HG02623 (cell line): Measurements from ENCODE around the gene ZSWIM3.
A peak's percentile ranks its signal among the peaks of the same experiment; 100 is the strongest.

ENCODE experiments used
- ATAC-seq: cut with Tn5 transposase; IDR thresholded peaks from one replicate; pipeline ENCODE4 v1.9.1; 2021; ENCODE audit warnings: moderate library complexity; ENCODE audit not compliant: unreplicated experiment

The ZSWIM3 gene

GRCh38 chr20:45832619-45833018 lies 24.8 kb upstream of the ZSWIM3 start:
- ATAC-seq, result no peak

DNA sequence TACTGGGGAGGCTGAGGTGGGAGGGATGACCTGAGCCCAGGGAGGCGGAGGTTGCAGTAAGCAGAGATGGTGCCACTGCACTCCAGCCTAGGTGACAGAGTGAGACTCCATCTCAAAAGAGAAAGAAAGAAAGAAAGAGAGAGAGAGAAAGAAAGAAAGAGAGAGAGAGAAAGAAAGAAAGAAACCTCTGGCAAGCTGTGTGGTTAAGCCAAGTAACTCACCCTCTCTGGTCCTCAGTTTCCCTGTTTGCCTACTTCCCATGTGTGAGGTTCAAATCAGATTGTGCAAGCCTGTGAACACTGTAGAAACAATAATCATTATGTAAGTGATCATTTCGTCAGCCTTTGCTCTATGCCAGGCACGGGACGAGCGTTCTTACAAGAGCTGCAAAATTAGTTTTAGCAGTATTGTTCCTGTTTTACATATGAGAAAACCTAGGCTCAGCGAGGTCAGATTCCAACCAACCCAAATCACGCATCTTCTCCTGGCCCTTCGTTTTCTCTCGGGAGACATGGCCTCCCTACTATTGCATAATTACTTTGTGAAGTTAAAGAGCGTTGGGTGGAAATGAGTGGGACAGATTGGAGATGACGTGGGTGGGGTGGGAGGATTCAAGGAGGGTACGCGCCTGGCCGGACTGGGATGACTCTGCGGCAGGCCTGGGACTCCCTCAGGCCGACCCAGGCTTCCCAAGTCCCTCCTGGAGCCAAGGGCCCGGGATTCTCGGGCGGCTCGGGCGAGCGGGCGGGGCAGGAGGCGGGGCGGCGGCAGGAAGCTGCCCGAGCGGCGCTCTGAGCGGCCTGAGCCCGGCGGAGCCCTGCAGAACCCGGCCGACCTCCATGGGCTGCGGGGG lies 24.2 kb upstream of the ZSWIM3 start, which contains the start of gene SNX21:
Gene SNX21 (plus strand): TSS at position 770 of the 853 bp plus-strand sequence. CDS start 121 bp downstream, outside the sequence.
- no peak for ATAC-seq

DNA sequence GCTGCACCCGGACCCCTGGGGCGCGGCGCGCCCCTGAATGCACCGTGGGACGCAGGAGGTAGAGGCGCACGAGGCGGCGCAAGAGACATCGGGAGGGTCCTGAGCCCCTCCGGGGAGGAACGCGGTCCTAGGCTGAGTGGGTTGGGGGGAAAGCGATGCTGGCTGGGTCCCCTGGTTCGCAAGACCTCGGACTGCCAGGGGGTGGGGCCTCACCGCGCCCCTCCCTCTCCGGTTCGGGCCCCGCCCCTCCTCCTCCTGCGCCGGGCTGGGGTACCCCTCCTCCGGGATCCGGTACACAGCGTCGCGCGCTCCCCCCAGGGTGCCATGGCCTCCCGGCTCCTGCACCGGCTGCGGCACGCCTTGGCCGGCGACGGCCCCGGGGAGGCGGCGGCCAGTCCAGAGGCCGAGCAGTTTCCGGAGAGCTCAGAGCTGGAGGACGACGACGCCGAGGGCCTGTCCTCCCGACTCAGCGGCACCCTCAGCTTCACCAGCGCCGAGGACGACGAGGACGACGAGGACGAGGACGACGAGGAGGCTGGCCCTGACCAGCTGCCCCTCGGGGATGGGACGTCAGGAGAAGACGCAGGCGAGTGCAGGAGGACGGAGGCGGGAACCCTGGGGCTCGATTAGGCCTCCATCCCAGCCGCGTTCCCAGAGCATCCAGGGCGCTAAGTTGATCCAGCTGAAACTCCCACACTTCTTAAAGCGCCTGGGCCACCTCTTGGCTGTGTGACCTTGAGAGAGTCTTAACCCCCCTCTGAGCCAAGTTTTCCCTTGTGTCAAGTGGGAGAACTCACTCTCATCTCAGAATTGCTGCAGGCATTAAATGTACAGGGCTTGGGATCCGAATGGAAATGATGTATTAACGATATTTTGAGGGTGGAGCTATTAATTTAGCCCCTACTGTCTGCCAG lies 23.3 kb upstream of the ZSWIM3 start:
- ATAC-seq, result no peak

DNA sequence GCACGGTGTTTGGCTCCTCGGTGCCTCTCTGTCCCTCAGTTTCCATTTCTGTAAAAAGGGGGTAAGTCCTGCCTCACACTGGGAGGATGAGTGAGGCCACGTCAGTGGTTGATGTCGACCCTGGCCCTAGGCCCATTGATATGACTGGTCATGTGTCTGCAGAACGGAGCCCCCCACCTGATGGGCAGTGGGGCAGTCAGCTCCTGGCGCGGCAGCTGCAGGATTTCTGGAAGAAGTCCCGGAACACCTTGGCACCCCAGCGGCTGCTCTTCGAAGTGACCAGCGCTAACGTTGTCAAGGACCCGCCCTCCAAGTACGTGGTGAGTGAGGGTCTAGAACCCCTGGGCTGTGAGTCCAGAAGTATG lies 22.6 kb upstream of the ZSWIM3 start:
- no peak for ATAC-seq

- no peak for ATAC-seq
These were observed 22.1 kb upstream of the ZSWIM3 start for GRCh38 chr20:45835329-45835765.

GRCh38 chr20:45835825-45836224 lies 21.6 kb upstream of the ZSWIM3 start:
- no peak for ATAC-seq

DNA sequence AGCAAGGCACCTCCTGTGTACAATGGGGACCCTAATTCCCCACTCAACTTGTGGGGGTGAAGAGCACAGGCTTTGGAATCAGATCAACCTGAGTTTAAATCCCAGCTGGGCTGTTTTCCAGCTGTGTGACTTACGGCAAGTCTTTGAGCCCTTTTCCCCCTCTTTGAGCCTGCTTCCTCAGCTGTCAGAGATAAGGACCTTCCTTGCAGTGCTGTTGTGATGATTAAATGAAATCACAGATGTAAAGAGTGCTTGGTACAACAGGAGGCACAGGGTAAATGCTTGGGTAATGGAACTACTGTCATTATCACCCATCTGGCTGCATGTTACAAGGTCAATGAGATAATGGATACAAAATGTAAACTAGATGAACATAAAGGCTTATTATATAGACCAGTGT lies 20.6 kb upstream of the ZSWIM3 start:
- ATAC-seq, result no peak

DNA sequence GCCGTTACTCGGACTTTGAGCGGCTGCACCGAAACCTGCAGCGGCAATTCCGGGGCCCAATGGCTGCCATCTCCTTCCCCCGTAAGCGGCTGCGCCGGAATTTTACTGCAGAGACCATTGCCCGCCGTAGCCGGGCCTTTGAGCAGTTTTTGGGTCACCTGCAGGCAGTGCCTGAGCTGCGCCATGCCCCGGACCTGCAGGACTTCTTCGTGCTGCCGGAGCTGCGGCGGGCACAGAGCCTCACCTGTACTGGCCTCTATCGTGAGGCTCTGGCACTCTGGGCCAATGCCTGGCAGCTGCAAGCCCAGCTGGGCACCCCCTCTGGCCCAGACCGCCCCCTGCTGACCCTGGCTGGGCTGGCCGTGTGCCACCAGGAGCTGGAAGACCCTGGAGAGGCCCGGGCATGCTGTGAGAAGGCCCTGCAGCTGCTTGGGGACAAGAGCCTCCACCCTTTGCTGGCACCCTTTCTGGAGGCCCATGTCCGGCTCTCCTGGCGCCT lies 16.7 kb upstream of the ZSWIM3 start:
- no peak for ATAC-seq

DNA sequence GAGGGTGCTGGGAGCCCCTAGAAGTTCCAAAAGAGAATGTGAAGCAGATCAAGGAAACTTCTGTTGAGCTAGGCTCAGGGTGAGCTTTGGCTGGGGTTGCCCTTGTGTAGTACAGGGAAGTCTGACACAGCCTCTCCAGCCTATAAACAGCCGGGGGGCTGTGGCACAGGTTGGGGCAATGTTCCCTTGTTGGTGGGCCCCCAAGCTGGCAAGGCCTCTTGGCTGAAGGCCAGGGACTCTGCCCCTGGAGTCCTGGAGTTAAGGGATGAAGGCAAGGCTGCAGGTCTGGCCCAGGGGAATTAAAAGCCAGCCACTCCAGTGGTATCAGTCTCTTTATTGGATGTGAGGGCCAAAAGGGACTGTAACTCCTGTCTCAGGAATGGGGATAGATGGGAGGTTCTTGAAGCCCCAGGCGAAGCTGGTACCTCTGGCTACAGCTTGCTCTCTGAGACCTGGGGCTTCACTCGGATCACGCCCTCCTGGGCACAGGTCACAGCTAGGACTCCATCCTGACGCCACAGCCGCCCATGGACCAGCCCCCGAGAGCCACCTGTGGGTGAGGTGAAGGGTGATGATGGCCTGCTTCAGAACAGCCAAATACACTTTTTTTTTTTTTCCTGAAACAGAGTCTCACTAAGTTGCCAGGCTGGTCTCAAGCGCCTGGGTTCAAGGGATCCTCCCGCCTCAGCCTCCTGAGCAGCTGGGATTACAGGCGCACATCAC lies 15.8 kb upstream of the ZSWIM3 start:
- no peak for ATAC-seq

DNA sequence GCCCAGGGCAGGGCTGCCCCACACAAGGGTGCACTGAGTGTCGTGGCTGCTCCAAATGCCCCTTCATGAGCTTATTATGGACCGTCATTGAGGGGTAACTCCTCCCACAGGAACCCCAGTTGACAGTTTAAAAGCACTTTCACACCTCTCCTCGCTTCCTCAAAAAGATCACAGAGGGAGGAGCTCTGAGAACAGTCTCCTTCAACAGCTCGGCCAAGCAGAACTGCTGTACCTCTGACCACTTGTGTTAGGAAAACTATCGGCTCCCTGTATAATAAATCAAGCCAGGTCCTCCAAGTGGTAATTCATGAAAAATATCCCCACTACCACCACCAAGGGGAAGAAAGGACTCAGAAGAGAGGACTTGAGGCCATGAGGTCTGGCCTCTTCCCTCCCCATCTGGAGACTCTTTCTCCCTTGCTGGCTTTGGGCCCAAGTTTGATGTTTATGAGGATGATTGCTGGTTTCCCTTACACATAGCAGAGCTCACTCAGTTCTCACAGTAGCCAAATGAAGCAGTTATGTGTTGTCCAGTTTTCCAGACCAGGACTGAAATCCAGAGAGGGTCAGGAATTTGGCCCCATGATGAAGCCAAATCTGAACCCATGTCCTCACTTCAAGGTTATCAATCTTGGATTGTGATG lies 15.1 kb upstream of the ZSWIM3 start:
- no peak for ATAC-seq

DNA sequence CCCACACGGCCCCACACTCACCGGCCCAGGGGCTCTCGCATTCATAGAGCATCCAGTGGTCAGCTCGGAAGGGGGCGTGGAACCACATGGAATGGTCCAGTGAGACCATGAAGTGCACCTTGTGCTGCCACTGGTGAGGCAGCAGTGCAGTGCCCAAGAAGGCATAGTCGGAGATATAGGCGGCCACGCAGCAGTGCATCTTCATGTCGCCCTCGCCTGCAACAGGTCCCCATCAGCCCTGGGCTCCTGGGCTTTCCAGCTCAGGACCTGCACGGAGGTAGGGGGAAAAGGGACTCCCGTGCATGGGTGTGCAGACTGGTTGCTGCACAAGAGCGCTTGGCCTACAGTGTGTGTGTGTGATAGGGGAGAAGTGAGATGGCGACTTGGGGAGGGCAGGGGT lies 13.9 kb upstream of the ZSWIM3 start:
- ATAC-seq, result no peak

DNA sequence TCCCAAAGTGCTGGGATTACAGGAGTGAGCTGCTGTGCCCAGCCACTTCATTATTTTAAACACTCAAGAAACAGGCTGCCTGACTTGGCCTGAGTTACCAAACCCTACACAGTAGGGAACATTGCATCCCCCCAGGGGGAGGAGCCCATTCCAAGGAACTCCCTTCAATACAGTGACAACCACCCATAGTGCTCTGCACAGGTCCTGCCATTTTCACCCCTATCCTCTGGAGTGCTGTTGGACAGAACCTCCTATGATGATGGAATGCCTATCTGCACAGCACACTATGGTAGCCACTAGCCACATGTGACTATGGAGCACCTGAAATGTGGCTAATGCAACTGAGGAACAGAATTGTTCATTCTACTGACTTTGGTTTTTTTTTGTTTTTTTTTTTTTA lies 12.0 kb upstream of the ZSWIM3 start:
- ATAC-seq, result no peak

- ATAC-seq, result no peak
These were observed 9.0 kb upstream of the ZSWIM3 start for GRCh38 chr20:45848421-45848820.

DNA sequence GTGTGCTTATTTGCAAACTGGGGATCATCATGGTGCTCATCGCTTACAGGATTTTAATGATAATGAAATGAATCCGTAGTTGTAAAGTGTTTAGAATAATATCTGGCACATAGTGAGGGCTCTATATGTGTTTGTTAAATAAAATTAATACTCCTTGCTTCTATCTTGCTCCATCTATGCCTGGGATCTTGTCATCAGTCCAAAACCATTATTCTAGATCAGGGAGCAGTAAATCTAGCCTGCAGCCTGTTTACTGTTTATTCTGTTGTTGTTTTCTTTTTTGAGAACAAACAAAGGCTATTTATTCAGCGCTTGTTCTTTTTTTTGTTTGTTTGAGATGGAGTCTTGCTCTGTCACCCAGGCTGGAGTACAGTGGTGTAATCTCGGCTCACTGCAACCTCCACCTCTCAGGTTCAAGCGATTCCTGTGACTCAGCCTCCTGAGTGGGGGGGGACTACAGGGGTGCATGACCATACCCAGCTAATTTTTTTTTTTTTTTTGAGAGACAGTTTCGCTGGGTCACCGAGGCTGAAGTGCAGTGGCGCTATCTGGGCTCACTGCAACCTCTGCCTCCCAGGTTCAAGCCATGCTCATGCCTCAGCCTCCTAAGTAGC lies 8.3 kb upstream of the ZSWIM3 start:
- no peak for ATAC-seq

DNA sequence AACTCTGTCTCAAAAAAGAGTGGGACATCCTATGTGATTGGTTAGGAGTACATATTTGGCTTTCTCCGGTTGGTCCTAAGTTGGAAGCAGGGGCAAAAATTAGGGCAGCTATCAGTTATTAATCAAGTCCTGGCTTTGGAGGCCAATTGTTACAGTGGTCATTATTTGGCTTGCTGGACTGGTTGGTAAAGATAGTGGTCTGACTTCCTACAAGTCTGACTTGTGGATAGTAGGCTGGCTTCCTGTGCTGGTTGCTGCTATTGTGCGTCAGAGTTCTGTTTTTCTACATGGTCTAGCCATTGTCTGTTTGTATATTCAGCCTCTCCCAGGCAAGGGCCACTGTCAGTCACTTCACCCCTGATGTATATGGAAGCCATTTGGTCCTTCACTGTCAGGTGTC lies 7.2 kb upstream of the ZSWIM3 start:
- no peak for ATAC-seq

GRCh38 chr20:45850926-45851325 lies 6.5 kb upstream of the ZSWIM3 start:
- ATAC-seq, result no peak

DNA sequence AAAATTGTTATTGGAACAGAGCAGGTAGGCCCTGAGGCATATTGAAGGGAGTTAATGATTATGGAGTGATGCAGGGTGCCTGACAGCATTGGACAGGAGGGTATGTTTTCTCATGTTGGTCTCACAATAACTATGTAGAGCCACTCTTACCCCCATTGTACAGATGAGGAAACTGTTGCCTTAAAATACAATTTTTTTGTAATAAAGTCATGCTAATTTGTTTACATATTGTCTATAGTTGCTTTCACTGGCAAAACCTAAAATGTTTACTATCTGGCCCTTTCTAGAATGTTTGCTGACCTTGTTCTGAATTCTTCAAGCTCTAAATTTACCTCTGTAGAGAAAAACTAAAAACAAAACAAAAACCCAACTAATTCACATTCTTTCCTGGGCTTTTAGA lies 5.9 kb upstream of the ZSWIM3 start:
- ATAC-seq, result no peak

DNA sequence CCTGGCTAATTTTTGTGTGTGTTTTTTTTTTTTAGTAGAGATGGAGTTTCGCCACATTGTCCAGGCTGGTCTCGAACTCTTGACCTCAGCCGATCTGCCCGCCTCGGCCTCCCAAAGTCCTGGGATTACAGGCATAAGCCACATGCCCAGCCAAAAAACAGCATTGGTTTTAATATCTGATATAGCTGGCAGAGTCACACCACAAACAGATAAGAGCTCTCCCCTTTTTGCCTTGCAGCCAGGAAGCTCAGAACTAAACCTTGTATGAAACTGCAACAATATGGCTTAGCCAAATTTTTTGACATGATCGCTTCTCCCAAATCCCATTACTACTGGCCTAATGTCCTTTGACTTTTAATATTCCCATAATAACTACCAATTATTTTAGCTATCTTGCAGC lies 5.1 kb upstream of the ZSWIM3 start:
- no peak for ATAC-seq

DNA sequence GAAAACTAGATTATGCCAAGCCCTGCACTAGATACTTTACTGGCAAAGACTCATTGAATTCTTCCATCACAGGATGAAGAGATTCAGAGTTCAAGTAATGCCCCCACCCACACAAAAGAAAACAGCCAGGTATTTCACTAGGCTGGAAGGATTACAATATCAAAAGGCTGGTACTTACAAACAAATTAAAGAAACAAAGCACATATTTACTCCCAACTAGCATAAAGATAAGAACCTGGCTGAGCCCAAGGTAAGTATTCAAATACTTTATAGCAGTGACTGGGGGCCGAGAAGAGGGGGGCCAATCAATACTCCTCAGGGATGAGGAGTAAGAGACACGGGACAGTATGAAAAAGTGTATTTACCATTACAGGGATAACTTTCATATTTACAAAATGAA lies 3.9 kb upstream of the ZSWIM3 start:
- ATAC-seq, result no peak

GRCh38 chr20:45857882-45858216 lies 435 bp downstream of the ZSWIM3 start:
- ATAC-seq, result peak; percentile 10
